ENCODE measurements around the gene FARSB. TPM values are rescaled to one million over a fixed set of nuclear protein-coding genes. Genes with fewer than 3 reads are reported as not detected.

Gene FARSB
- total and polyA plus RNA-seq, 2 donors from 2014 or later, result 17.1 to 18.2 TPM

DNA sequence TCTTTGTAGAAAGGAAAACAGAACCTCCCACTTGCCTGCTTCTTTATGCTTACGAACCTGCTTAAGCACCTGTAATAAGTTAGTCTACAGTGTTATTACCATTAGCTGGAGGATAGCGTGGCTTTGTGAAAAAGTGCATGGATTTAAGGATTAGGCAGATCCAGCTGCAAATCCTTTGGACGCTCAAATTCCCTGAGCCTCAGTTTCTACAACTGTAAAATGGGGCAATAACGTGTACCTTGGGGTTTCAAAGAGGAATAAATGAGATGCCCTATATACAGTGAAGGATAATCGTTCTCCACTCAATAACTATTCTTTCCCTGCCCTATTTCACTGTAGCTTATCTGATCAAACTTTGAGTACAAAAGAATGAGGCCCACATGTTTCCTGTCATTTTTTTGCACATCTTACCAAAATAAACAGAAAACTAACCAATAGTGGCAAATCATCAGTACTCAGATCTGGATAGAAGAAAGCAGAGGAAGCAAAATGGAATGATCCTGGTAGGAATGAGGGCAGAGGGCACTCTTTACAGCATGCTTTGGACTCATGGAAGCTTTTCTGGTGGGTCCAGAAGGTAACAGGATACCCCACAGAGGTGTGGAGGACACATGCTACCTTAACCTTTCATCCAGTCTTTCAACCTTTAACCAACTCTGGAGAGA is 30.3 kb upstream of the FARSB start:
- Histone ChIP-seq H3K36me3 (ENCODE audit: control insufficient read depth in 2 of 3, insufficient read depth in 3 of 3, low read length in 3 of 3) (no peaks in the 10 kb centered on the region), H3K9ac (ENCODE audit: low read length in 3 of 3) (no peak overlapping the region), H3K4me3 (ENCODE audit: low read length in 3 of 3) (no peak overlapping the region), H3K4me1 (ENCODE audit: control insufficient read depth in 2 of 3, insufficient read depth in 2 of 3, low read depth in 1 of 3, low read length in 3 of 3) (no peaks in the 10 kb centered on the region), H3K27me3 (ENCODE audit: control insufficient read depth, insufficient read depth, low read length) (no peaks in the 10 kb centered on the region), H3K27ac (ENCODE audit: low read depth in 2 of 2, low read length in 2 of 2) (no peak overlapping the region), H3K9me3 (ENCODE audit: control insufficient read depth in 2 of 3, insufficient read depth in 1 of 3, low read length in 3 of 3) (no peaks in the 10 kb centered on the region)
- intact Hi-C loops (cut with DNase I), result no loop called here
- no peak for FAIRE-seq
- TF ChIP-seq CTCF (IDR thresholded peaks at IDR 0.05; ENCODE audit: borderline replicate concordance, extremely low read depth, insufficient read depth), result no peak
- no peak for DNase-seq

DNA sequence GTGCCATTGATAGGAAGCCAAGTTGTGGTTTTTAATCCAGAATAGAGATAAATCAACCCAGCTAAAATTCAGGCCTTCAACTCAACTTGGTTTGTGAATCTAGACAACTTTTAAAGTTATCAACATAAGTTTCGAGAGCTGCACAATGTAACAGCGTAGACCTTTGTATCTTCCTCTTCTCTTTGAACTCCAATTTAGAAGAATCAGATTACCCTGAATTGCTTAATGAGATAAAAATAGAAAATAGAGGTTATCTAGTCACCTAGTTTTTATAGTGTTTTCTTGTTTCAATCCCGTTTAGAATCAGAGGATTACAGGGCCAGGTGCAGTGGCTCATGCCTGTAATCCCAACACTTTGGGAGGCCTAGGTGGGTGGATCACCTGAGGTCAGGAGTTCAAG is 27.9 kb upstream of the FARSB start:
- Histone ChIP-seq H3K36me3 (ENCODE audit: control insufficient read depth in 2 of 3, insufficient read depth in 3 of 3, low read length in 3 of 3) (no peaks in the 10 kb centered on the region), H3K9ac (ENCODE audit: low read length in 3 of 3) (no peak overlapping the region), H3K27ac (ENCODE audit: low read depth in 2 of 2, low read length in 2 of 2) (no peak overlapping the region), H3K27me3 (ENCODE audit: control insufficient read depth, insufficient read depth, low read length) (no peaks in the 10 kb centered on the region), H3K4me3 (ENCODE audit: low read length in 3 of 3) (no peak overlapping the region), H3K9me3 (ENCODE audit: control insufficient read depth in 2 of 3, insufficient read depth in 1 of 3, low read length in 3 of 3) (no peaks in the 10 kb centered on the region), H3K4me1 (ENCODE audit: control insufficient read depth in 2 of 3, insufficient read depth in 2 of 3, low read depth in 1 of 3, low read length in 3 of 3) (no peaks in the 10 kb centered on the region)
- DNase-seq (no peak), FAIRE-seq (no peak)
- TF ChIP-seq CTCF (IDR thresholded peaks at IDR 0.05; ENCODE audit: borderline replicate concordance, extremely low read depth, insufficient read depth), result no peak
- intact Hi-C loops (cut with DNase I), result no loop called here

DNA sequence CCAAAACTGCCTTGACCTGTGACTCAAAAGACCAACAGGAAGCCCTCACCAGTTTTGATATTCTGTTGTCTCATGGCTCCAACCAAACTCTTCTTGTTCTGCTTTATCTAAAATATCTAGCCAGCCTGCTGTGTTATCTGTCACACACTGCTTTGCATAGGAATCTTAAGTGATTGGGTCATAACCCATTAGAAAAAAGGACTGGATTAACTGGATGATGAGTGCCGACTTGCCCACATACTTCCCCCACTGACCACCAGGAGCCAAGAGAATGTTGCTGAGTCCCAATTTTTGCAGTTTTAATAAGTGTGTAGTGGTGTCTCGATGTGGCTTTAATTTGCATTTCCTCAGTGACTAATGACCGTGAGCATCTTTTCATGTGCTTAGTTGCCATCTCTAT is 22.1 kb upstream of the FARSB start:
- TF ChIP-seq CTCF (IDR thresholded peaks at IDR 0.05; ENCODE audit: borderline replicate concordance, extremely low read depth, insufficient read depth), result no peak
- intact Hi-C loops (cut with DNase I), result no loop called here
- FAIRE-seq (no peak), DNase-seq (no peak)
- H3K4me1 ChIP-seq (ENCODE audit: control insufficient read depth in 2 of 3, insufficient read depth in 2 of 3, low read depth in 1 of 3, low read length in 3 of 3), result no peaks in the 10 kb centered on the region
- no peaks in the 10 kb centered on the region for H3K36me3 ChIP-seq (ENCODE audit: control insufficient read depth in 2 of 3, insufficient read depth in 3 of 3, low read length in 3 of 3)
- H3K27me3 ChIP-seq (ENCODE audit: control insufficient read depth, insufficient read depth, low read length), result no peaks in the 10 kb centered on the region
- no peak overlapping the region for H3K27ac ChIP-seq (ENCODE audit: low read depth in 2 of 2, low read length in 2 of 2)
- H3K9me3 ChIP-seq (ENCODE audit: control insufficient read depth in 2 of 3, insufficient read depth in 1 of 3, low read length in 3 of 3), result no peaks in the 10 kb centered on the region
- H3K4me3 ChIP-seq (ENCODE audit: low read length in 3 of 3), result no peak overlapping the region
- no peak overlapping the region for H3K9ac ChIP-seq (ENCODE audit: low read length in 3 of 3)

DNA sequence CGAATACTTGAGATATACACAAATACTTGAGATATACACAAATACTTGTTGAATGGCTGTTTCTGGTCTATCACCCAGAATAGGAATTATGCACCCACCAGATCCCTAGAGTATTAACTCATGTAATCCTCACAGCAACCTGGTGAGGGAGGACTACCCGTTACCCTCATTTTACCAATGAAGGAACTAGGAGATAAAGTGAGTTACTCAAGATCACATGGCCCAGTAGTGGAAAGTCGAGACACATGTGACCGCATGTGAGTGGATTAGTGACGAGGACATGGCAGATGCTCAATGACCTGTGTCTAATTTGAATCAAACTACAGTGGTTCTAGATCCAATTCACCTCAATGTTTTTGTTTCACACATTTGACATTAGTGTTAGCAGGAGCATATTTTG is 18.0 kb upstream of the FARSB start:
- H3K9me3 ChIP-seq (ENCODE audit: control insufficient read depth in 2 of 3, insufficient read depth in 1 of 3, low read length in 3 of 3), result no peaks in the 10 kb centered on the region
- peaks cover 0 to 3% (median 0%) of the 10 kb centered on the region in 3 donors for H3K4me1 ChIP-seq (ENCODE audit: control insufficient read depth in 2 of 3, insufficient read depth in 2 of 3, low read depth in 1 of 3, low read length in 3 of 3)
- no peak overlapping the region for H3K27ac ChIP-seq (ENCODE audit: low read depth in 2 of 2, low read length in 2 of 2)
- TF ChIP-seq CTCF (IDR thresholded peaks at IDR 0.05; ENCODE audit: borderline replicate concordance, extremely low read depth, insufficient read depth), result no peak
- intact Hi-C loops (cut with DNase I), result no loop called here
- FAIRE-seq, result no peak
- H3K9ac ChIP-seq (ENCODE audit: low read length in 3 of 3), result no peak overlapping the region
- H3K4me3 ChIP-seq (ENCODE audit: low read length in 3 of 3), result peak overlapping the region in 1 of 3 donors; percentile 22
- no peaks in the 10 kb centered on the region for H3K36me3 ChIP-seq (ENCODE audit: control insufficient read depth in 2 of 3, insufficient read depth in 3 of 3, low read length in 3 of 3)
- no peak for DNase-seq
- H3K27me3 ChIP-seq (ENCODE audit: control insufficient read depth, insufficient read depth, low read length), result peaks cover 10% of the 10 kb centered on the region

Measured in kidney (tissue), 14 donors.